HG02759 (cell line): ENCODE results near the gene CD9.

Source experiments
- ATAC-seq: cut with Tn5 transposase; IDR thresholded peaks from one replicate; pipeline ENCODE4 v1.9.1; 2021; ENCODE audit warnings: mild to moderate bottlenecking, moderate library complexity; ENCODE audit not compliant: unreplicated experiment

CD9 gene

GRCh38 chr12:6273205-6273540, 73.0 kb downstream of the CD9 start:
- ATAC-seq, result no peak

GRCh38 chr12:6273541-6274230, 73.5 kb downstream of the CD9 start:
- no peak for ATAC-seq

- no peak for ATAC-seq
Measured at GRCh38 chr12:6274231-6275221, 74.3 kb downstream of the CD9 start.

- no peak for ATAC-seq
Measured at GRCh38 chr12:6275928-6276887, 76.0 kb downstream of the CD9 start.

GRCh38 chr12:6276956-6277620, 76.9 kb downstream of the CD9 start:
- ATAC-seq, result no peak

- ATAC-seq, result peak; percentile 25
Measured at GRCh38 chr12:6277982-6278438, 77.8 kb downstream of the CD9 start.

- ATAC-seq, result peak; percentile 81
Measured at GRCh38 chr12:6278439-6279255, 78.4 kb downstream of the CD9 start.

- ATAC-seq, result no peak
Measured at GRCh38 chr12:6279256-6279628, 79.0 kb downstream of the CD9 start.

GRCh38 chr12:6279631-6280030, 79.4 kb downstream of the CD9 start:
- ATAC-seq, result no peak

- ATAC-seq, result no peak
Measured at GRCh38 chr12:6280053-6280469, 79.9 kb downstream of the CD9 start.

- no peak for ATAC-seq
Measured at GRCh38 chr12:6280672-6281071, 80.5 kb downstream of the CD9 start.

- ATAC-seq, result no peak
Measured at GRCh38 chr12:6281081-6281809, 81.0 kb downstream of the CD9 start.

GRCh38 chr12:6282453-6282840, 82.2 kb downstream of the CD9 start:
- no peak for ATAC-seq

GRCh38 chr12:6284273-6284672, 84.1 kb downstream of the CD9 start:
- no peak for ATAC-seq

GRCh38 chr12:6285063-6285477, 84.9 kb downstream of the CD9 start:
- no peak for ATAC-seq

- no peak for ATAC-seq
Measured at GRCh38 chr12:6285532-6286306, 85.5 kb downstream of the CD9 start.
